IMR-90 (cell line): Measurements from ENCODE around the gene CCNYL1. TPM values are rescaled to one million over a fixed set of nuclear protein-coding genes. Genes with fewer than 3 reads are reported as not detected.

Experiments used
- ATAC-seq: fragments of 200-7000 bp; cut with Tn5 transposase; 2 replicates; pipeline ENCODE4 v1.9.1; 2020; ENCODE audit warnings: low read depth, mild to moderate bottlenecking, moderate library complexity
- BruUV-seq: library from RNA; stranded (reverse); fragments of 400-500 nt; replicated peaks from 2 replicates; lab custom pipeline; 2021; lab: Mats Ljungman, UMichigan
- CTCF ChIA-PET: fragments of 300-600 bp; formaldehyde crosslinking; extraction: SDS; loops from one replicate; lab custom pipeline; 2021; ENCODE audit warnings: antibody characterized with exemption; lab: Yijun Ruan, JAX
- POLR2A ChIA-PET: fragments of 300-600 bp; sonication (Branson Sonifier 250); formaldehyde crosslinking; loops from one replicate; lab custom pipeline; 2022; ENCODE audit warnings: antibody characterized with exemption; ENCODE audit not compliant: unreplicated experiment; lab: Charles Lee
- DNase-seq: peaks from one replicate; pipeline ENCODE4 v3.0.0; 2013
- H2AFZ ChIP-seq: replicated peaks from 2 replicates; pipeline ENCODE3; 2013; ENCODE audit warnings: low read length, mild to moderate bottlenecking; ENCODE audit not compliant: poor library complexity
- H2AK5ac ChIP-seq: 2 replicates; pipeline ENCODE4 v1.6.1; 2013; ENCODE audit warnings: low read depth, low read length, inconsistent platforms
- H2AK9ac ChIP-seq: replicated peaks from 2 replicates; pipeline ENCODE3; 2013; ENCODE audit warnings: mild to moderate bottlenecking, low read depth, low read length, moderate library complexity; ENCODE audit not compliant: poor library complexity
- H2BK120ac ChIP-seq: 2 replicates; pipeline ENCODE4 v1.6.1; 2013; ENCODE audit warnings: low read depth, low read length, inconsistent platforms
- H2BK15ac ChIP-seq: 3 replicates; pipeline ENCODE4 v1.6.1; 2013; ENCODE audit warnings: low read depth, low read length, inconsistent platforms
- H2BK20ac ChIP-seq: 2 replicates; pipeline ENCODE4 v1.6.1; 2013; ENCODE audit warnings: low read depth, mild to moderate bottlenecking, inconsistent platforms, low read length, moderate library complexity
- H2BK5ac ChIP-seq: 2 replicates; pipeline ENCODE4 v1.6.1; 2013; ENCODE audit warnings: mild to moderate bottlenecking, low read depth, low read length, inconsistent platforms; ENCODE audit not compliant: poor library complexity, severe bottlenecking
- H3K14ac ChIP-seq: replicated peaks from 2 replicates; pipeline ENCODE4 v1.6.1; 2013; ENCODE audit warnings: low read depth, low read length, inconsistent platforms
- H3K18ac ChIP-seq: 2 replicates; pipeline ENCODE4 v1.6.1; 2013; ENCODE audit warnings: low read depth, low read length, control low read depth
- H3K23ac ChIP-seq: 2 replicates; pipeline ENCODE4 v1.6.1; 2013; ENCODE audit warnings: low read depth, low read length, inconsistent platforms
- H3K27ac ChIP-seq: 2 replicates; pipeline ENCODE4 v1.5.1; 2013; ENCODE audit warnings: mild to moderate bottlenecking, control low read depth, low read length; ENCODE audit not compliant: insufficient read depth
- H3K27me3 ChIP-seq: 2 replicates; pipeline ENCODE4 v1.6.1; 2013; ENCODE audit warnings: low read length; ENCODE audit not compliant: control insufficient read depth, insufficient read depth
- H3K36me3 ChIP-seq: 2 replicates; pipeline ENCODE4 v1.6.1; 2013; ENCODE audit warnings: low read length, mixed read lengths; ENCODE audit not compliant: control insufficient read depth, insufficient read depth
- H3K4ac ChIP-seq: 2 replicates; pipeline ENCODE4 v1.6.1; 2013; ENCODE audit warnings: low read depth, low read length, inconsistent platforms
- H3K4me1 ChIP-seq: 2 replicates; pipeline ENCODE4 v1.6.1; 2013; ENCODE audit warnings: low read length, mixed read lengths; ENCODE audit not compliant: control insufficient read depth, insufficient read depth
- H3K4me2 ChIP-seq: 2 replicates; pipeline ENCODE4 v1.6.1; 2013; ENCODE audit warnings: low read depth, mild to moderate bottlenecking, control low read depth, low read length, moderate library complexity
- H3K4me3 ChIP-seq: 2 replicates; pipeline ENCODE4 v1.5.1; 2013; ENCODE audit warnings: low read depth, mild to moderate bottlenecking, control low read depth, low read length, moderate library complexity; ENCODE audit not compliant: insufficient read depth
- H3K56ac ChIP-seq: 2 replicates; pipeline ENCODE4 v1.6.1; 2013; ENCODE audit warnings: low read length, inconsistent platforms; ENCODE audit not compliant: insufficient read depth; ENCODE audit errors: extremely low read depth
- H3K79me1 ChIP-seq, 2 experiments: 2 replicates each; pipeline ENCODE4 v1.6.1; 2013; ENCODE audit warnings: low read length in 2 of 2, inconsistent platforms in 1 of 2, low read depth in 1 of 2
- H3K9ac ChIP-seq: 2 replicates; pipeline ENCODE4 v1.6.1; 2013; ENCODE audit warnings: low read depth, low read length, control low read depth
- H3K9me1 ChIP-seq: 2 replicates; pipeline ENCODE4 v1.6.1; 2013; ENCODE audit warnings: low read length, inconsistent platforms; ENCODE audit not compliant: insufficient read depth
- H3K9me3 ChIP-seq: 2 replicates; pipeline ENCODE4 v1.6.1; 2013; ENCODE audit warnings: low read length; ENCODE audit not compliant: control insufficient read depth, insufficient read depth
- H4K20me1 ChIP-seq: 2 replicates; pipeline ENCODE4 v1.6.1; 2013; ENCODE audit warnings: low read length, inconsistent platforms; ENCODE audit not compliant: insufficient read depth
- H4K5ac ChIP-seq: 2 replicates; pipeline ENCODE4 v1.6.1; 2013; ENCODE audit warnings: mild to moderate bottlenecking, low read depth, low read length, control low read depth
- H4K8ac ChIP-seq, 2 experiments: 2 replicates each; pipeline ENCODE4 v1.6.1; 2013; ENCODE audit warnings: low read depth in 2 of 2, low read length in 2 of 2, control low read depth in 1 of 2, inconsistent platforms in 1 of 2
- H4K91ac ChIP-seq: 2 replicates; pipeline ENCODE4 v1.6.1; 2013; ENCODE audit warnings: low read depth, low read length, inconsistent platforms; ENCODE audit not compliant: insufficient read depth
- CEBPB ChIP-seq: IDR thresholded peaks from 2 replicates; pipeline ENCODE4 v1.6.1; 2012; ENCODE audit warnings: low read depth, low read length, improper control_type of control experiment
- CHD1 ChIP-seq: IDR thresholded peaks from 2 replicates; pipeline ENCODE4 v1.6.1; 2012; ENCODE audit warnings: low read depth, low read length, improper control_type of control experiment
- FOS ChIP-seq: fragments of 150-350 bp; IDR thresholded peaks from 2 replicates; pipeline ENCODE4 v1.6.1; 2016; ENCODE audit warnings: low read depth, low read length
- MAFK ChIP-seq: IDR thresholded peaks from 2 replicates; pipeline ENCODE4 v1.6.1; 2012; ENCODE audit warnings: low read depth, low read length, improper control_type of control experiment
- MXI1 ChIP-seq: IDR thresholded peaks from 2 replicates; pipeline ENCODE4 v1.6.1; 2012; ENCODE audit warnings: low read depth, mild to moderate bottlenecking, low read length, moderate library complexity, borderline replicate concordance
- NFE2L2 ChIP-seq: fragments of 150-350 bp; IDR thresholded peaks from 2 replicates; pipeline ENCODE4 v1.6.1; 2016; ENCODE audit warnings: low read depth, mild to moderate bottlenecking, low read length
- SMC3 ChIP-seq: fragments of 150-350 bp; IDR thresholded peaks from 2 replicates; pipeline ENCODE4 v1.6.1; 2016; ENCODE audit warnings: low read depth, mild to moderate bottlenecking, antibody characterized with exemption, low read length, moderate library complexity
- WGBS, 2 experiments: methylation state at CpG; one replicate each; pipeline versions ENCODE4 v1.1.5 to v1.1.7; 2013; ENCODE audit warnings: missing lambda C conversion rate in 2 of 2; ENCODE audit not compliant: insufficient read length in 1 of 2; ENCODE audit errors: extremely low coverage in 2 of 2; 5-methylcytosine and 5-hydroxymethylcytosine counted together
- dilution Hi-C: fragments of 300-500 bp; cut with HindIII; formaldehyde crosslinking; loops from one replicate; pipeline ENCODE4 v1.14.3; 2018; ENCODE audit warnings: low sequenced_read_pairs; ENCODE audit not compliant: unreplicated experiment
- in situ Hi-C: fragments of 300-500 bp; cut with MboI; formaldehyde crosslinking; loops from 3 replicates; pipeline ENCODE4 v1.14.3; 2019; ENCODE audit warnings: low sequenced_read_pairs, inconsistent platforms, mixed read lengths
- intact Hi-C: fragments of 100-400 bp; cut with micrococcal nuclease; formaldehyde crosslinking; loops from 2 replicates; pipeline ENCODE4 v1.10.0; 2022
- polyA plus RNA-seq, 3 experiments: library from polyadenylated mRNA; depleted of rRNA; stranded (reverse); fragments of >200 nt; gene quantifications; 2 replicates each; pipeline ENCODE4 v1.2.3, GENCODE V29; 2012; ENCODE audit warnings: low replicate concordance in 1 of 3
- total RNA-seq: library from RNA; depleted of rRNA; stranded (reverse); fragments of >200 nt; gene quantifications from 2 replicates; pipeline ENCODE4 v1.2.3, GENCODE V29; 2012
- TF ChIP-seq, protein P1 (sequence below): fragments of 150-350 bp; IDR thresholded peaks from 2 replicates; pipeline ENCODE4 v1.6.1; 2017; ENCODE audit warnings: mild to moderate bottlenecking, antibody characterized with exemption, low read length, low read depth

Gene CCNYL1
- total and polyA plus RNA-seq, 2 of the 4 experiments (the other 2 are of a cell fraction), result 5.4 to 7.3 TPM

DNA sequence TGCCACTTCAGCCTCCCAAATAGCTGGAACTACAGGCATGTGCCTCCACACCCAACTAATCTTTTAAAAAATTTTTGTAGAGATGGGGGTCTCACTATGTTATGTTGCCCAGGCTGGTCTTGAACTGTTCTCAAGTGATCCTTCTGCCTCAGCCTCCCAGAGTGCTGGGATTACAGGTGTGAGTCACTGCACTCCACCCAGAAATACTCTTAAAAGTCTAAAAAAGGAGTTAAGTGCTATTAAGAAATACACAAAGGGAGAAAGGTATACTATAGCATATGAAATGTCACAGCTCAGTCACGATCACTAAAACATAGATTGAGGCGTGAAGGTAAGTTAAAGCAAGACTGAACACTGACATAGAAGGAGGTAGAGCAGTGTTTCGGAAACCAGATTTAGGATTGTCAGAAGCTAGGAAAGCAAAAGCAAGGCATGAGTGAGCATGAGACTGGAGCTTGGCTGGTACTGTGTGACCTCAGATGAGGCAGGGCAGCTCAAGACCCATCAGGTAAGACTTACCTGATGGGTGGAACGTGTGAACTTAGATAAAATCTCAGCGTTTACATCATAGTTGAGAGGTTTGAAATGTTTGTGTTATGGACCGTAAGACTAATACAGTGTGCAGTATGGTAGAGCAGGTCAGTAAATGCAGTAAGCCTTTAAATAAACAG, 9.2 kb downstream of the CCNYL1 start:
- in situ Hi-C loops, result loop anchor here (25.0 kb wide), 1 partner anchor 558 kb away; the partner anchor contains the start of gene KLF7
- no peak; the same call in 1 of the 2 replicates for ATAC-seq
- CTCF ChIA-PET, result no interaction called here

More for the DNA sequence above, 9.2 kb downstream of the CCNYL1 start:
- no peaks in the 10 kb centered on the region; the same call in none of the 2 replicates for H3K4me1 ChIP-seq
- H2AK9ac ChIP-seq, result no peak overlapping the region
- dilution Hi-C loops, result no loop called here
- no peak overlapping the region for H3K4me2 ChIP-seq
- H2AFZ ChIP-seq, result no peak overlapping the region
- POLR2A ChIA-PET, result interaction anchor here (1.0 kb wide), 1 partner anchor 9 kb away, joined by 3 read pairs; the partner anchor contains the start of gene CCNYL1
- no peak for DNase-seq
- no peak overlapping the region for H4K5ac ChIP-seq
- H4K8ac ChIP-seq, result peak overlapping the region in 1 of 2 experiments; percentile 40; a peak in 1 of 4 replicates
- no peaks in the 10 kb centered on the region for H3K36me3 ChIP-seq
- intact Hi-C loops, result no loop called here
- peaks cover 17 to 31% of the 10 kb centered on the region in 2 experiments for H3K79me1 ChIP-seq
- no TSS peak for BruUV-seq
- H2BK5ac ChIP-seq, result no peak overlapping the region
- no peak overlapping the region for H2BK20ac ChIP-seq
- H3K27ac ChIP-seq, result no peak overlapping the region
- peak overlapping the region; percentile 15; the same call in 1 of the 2 replicates for H2AK5ac ChIP-seq
- no peak overlapping the region for H2BK15ac ChIP-seq
- H2BK120ac ChIP-seq, result no peak overlapping the region
- 87% methylated on average over 5 of the region's 6 CpGs; no CpG with 5 or more reads in 1 of the 2 experiments for WGBS, 2 experiments
- peak overlapping the region; percentile 52; the same call in 1 of the 2 replicates for H3K23ac ChIP-seq
- H3K18ac ChIP-seq, result no peak overlapping the region
- H3K4ac ChIP-seq, result no peak overlapping the region
- H3K27me3 ChIP-seq, result no peaks in the 10 kb centered on the region
- TF ChIP-seq FOS, result no peak
- TF ChIP-seq NFE2L2, result no peak
- no peak for TF ChIP-seq CHD1
- TF ChIP-seq CEBPB, result no peak
- TF ChIP-seq MAFK, result no peak
- TF ChIP-seq, protein P1, sequence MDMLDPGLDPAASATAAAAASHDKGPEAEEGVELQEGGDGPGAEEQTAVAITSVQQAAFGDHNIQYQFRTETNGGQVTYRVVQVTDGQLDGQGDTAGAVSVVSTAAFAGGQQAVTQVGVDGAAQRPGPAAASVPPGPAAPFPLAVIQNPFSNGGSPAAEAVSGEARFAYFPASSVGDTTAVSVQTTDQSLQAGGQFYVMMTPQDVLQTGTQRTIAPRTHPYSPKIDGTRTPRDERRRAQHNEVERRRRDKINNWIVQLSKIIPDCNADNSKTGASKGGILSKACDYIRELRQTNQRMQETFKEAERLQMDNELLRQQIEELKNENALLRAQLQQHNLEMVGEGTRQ, result no peak
- no peak for TF ChIP-seq SMC3
- TF ChIP-seq MXI1, result no peak
- H3K56ac ChIP-seq, result no peak overlapping the region
- H4K91ac ChIP-seq, result no peak overlapping the region
- H4K20me1 ChIP-seq, result 0 out of 2 replicates have a peak, but pooled peaks cover 3% of the 10 kb centered on the region
- no peak overlapping the region for H3K9ac ChIP-seq
- H3K9me3 ChIP-seq, result no peaks in the 10 kb centered on the region
- peaks cover 10% of the 10 kb centered on the region for H3K9me1 ChIP-seq
- H3K14ac ChIP-seq, result no peak overlapping the region
- no peak overlapping the region for H3K4me3 ChIP-seq
